Nucleus accumbens (tissue), 56 donors: Measurements from ENCODE around the gene DACT3.
A peak's percentile ranks its signal among the peaks of the same experiment; 100 is the strongest.
"Not testable (repeated sequence)": the region's sequence is repeated elsewhere in the genome, so short reads cannot be mapped to it uniquely, and the experiment has no call there.

ENCODE experiments used
- DNase-seq, 56 donors: peaks; one replicate each; lab custom pipeline; 2025; lab: John Stamatoyannopoulos, UW

DACT3 gene

GRCh38 chr19:46634656-46635218 is 26.2 kb downstream of the DACT3 start:
- DNase-seq = peak in 1 of 56 donors; percentile 72

- DNase-seq = peak in 53 of 56 donors; percentile 40 to 97 (median 76)
These were observed 26.8 kb downstream of the DACT3 start for GRCh38 chr19:46634045-46634655.

- DNase-seq = no peak
These were observed 27.9 kb downstream of the DACT3 start for GRCh38 chr19:46633130-46633529.

GRCh38 chr19:46631481-46631880 is 29.5 kb downstream of the DACT3 start:
- no peak for DNase-seq

GRCh38 chr19:46630586-46631205 is 30.3 kb downstream of the DACT3 start:
- no peak for DNase-seq

- DNase-seq = no peak
These were observed 31.4 kb downstream of the DACT3 start for GRCh38 chr19:46629546-46630025.

GRCh38 chr19:46628970-46629369 is 32.0 kb downstream of the DACT3 start:
- DNase-seq = not testable (repeated sequence)

GRCh38 chr19:46626446-46626845 is 34.5 kb downstream of the DACT3 start:
- no peak for DNase-seq

GRCh38 chr19:46625731-46626130 is 35.3 kb downstream of the DACT3 start:
- no peak for DNase-seq

- no peak for DNase-seq
These were observed 35.9 kb downstream of the DACT3 start, which contains the start of gene PTGIR for GRCh38 chr19:46624958-46625661. Gene PTGIR (minus strand): TSS chr19:46625089. CDS start chr19:46624225, 864 bp downstream.

- DNase-seq = no peak
These were observed 37.0 kb downstream of the DACT3 start for GRCh38 chr19:46623915-46624502.

GRCh38 chr19:46622118-46622446 is 38.9 kb downstream of the DACT3 start:
- no peak for DNase-seq

- DNase-seq = no peak
These were observed 39.5 kb downstream of the DACT3 start for GRCh38 chr19:46621191-46622117.

GRCh38 chr19:46620716-46621115 is 40.3 kb downstream of the DACT3 start:
- no peak for DNase-seq

GRCh38 chr19:46620267-46620666 is 40.7 kb downstream of the DACT3 start:
- no peak for DNase-seq

GRCh38 chr19:46618670-46619231 is 42.2 kb downstream of the DACT3 start:
- DNase-seq = no peak

GRCh38 chr19:46617601-46618000 is 43.4 kb downstream of the DACT3 start:
- DNase-seq = no peak

- DNase-seq = peak in 1 of 56 donors; percentile 7
These were observed 44.2 kb downstream of the DACT3 start for GRCh38 chr19:46616631-46617322.

- DNase-seq = no peak
These were observed 45.0 kb downstream of the DACT3 start for GRCh38 chr19:46615966-46616365.
